GM19099 (cell line): Measurements from ENCODE around the gene FCN2.

Source experiments
- POLR2A ChIP-seq: IDR thresholded peaks from 3 replicates; pipeline ENCODE4 v1.6.1; 2011; ENCODE audit warnings: low read depth; ENCODE audit not compliant: insufficient read length; ENCODE audit errors: extremely low read depth

FCN2 gene

DNA sequence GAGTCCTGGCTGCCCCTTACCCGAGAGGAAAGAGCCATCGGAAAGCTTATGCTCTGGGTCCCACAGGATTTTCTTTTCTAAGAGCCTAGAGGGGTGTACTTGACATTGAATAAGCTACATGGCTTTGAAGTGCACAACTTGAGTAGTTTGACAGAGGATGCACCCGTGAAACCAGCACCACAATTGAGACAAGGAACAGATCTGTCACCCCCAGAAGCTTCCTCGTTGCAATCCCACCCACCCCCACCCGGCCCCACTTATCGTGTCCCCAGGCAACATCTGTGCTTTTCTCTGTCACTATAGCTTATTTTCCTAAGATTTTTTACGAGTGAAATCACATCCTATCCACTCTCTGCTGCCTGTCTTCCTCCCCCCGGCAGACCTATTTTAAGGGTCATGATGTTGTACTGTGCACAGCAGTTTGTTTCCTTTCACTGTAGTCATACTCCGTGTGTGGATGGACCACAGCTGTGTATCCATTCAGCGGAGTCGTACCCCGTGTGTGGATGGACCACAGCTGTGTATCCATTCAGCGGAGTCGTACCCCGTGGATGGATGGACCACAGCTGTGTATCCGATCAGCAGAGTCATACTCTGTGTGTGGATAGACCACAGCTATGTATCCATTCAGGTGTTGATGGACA lies 8.8 kb upstream of the FCN2 start:
- TF ChIP-seq POLR2A: no peak

DNA sequence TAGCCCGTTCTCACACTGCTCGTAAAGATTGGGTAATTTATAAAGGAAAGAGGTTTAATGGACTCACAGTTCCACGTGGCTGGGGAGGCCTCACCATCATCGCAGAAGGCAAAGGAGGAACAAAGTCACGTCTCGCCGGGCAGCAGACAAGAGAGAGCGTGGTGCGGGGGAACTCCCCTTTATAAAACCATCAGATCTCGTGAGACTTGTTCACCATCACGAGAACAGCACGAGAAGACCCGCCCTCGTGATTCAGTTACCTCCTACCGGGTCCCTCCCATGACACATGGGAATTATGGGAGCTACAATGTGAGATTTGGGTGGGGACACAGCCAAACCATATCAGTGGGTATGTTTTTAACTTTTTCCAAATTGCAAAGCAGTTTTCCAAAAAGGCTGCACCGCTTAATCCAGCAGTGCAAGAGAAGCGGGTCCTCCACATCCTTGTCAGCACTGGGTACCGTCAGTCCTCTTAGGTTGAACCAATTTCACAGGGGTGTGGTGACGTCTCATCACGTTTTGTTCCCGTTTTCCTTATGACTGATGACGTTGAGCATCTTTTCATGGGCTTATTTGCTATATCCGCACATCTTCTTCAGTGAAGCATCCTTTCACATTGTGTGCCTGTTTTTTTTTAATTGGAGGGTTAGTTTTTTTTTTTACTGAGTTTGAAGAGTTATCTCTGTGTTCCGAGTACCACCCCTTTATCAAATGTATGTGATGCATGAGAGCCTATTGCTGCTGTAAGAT lies 8.0 kb upstream of the FCN2 start:
- no peak for TF ChIP-seq POLR2A

DNA sequence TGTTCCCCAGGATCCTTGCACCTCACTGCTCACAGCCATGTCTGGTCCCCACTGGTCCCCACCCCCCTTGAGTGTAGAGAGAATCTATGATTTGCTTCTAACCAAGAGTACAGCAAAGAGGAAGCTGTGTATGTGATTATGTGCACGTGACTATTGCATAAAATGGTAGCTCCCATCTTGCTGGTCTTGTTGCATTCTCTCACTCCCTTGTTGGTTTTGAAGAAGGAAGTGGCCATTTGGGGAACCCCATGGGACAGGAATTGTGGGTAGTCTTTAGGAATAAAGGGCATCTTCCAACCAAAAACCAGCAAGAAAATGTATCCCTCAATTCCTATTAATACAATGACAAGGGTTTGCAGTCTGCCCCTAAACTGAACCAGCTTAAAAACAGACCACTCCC lies 5.2 kb upstream of the FCN2 start:
- TF ChIP-seq POLR2A: no peak

DNA sequence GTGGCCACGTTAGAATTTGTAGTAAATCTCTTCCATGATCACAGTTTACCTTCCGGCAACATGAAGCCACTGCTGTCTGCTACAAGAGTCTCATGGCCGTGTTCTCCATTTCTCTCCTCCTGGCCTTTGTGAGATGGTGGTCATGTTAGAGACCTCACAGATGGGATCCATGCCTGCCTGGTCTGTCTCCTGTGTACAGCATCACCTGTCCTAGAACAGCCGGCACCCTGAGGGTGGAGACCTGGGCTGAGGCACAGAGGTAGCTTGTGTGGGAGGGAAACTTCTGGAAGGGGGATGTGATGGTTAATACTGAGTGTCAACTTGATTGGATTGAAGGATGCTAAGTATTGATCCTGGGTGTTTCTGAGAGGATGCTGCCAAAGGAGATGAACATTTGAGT lies 3.1 kb upstream of the FCN2 start:
- TF ChIP-seq POLR2A: no peak

DNA sequence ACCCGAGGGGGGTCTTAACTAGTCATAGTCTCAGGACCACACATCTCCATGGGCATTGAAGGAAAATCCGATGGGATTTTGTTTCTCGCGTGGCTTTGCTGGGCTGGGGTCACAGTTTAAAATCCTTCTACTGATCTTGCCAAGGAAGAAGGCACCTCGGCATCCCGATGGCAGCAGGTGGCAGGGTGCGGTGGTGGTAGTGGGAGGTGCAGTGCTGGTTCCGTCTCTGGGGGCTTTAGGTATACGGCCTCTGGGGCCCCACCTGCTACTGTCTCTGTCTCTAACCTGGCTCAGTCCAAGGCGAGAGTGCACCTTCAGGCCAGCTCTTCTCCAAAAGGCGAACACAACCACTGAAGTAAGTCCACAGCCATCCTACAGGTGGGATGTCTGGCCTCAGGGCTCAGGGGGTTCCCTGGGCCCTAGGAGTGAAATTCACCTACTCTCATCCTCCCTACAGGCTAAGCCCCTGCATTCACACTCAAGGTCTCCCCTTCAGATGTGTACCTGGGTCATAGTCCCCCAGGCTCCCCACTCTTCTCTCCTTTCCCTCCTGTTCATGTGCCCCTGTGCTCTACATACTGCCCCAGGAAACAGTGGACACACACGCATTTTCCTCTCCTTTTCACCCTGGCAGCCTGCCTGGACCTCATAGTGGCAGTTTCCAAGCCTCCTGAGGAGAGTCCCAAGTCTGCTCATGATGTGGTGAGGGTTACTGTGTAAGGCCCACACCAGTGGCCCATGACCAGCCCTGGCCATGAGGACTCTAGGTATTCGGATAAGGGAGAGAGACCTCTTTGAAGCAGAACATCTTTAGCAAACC lies 736 bp upstream of the FCN2 start:
- TF ChIP-seq POLR2A: no peak

DNA sequence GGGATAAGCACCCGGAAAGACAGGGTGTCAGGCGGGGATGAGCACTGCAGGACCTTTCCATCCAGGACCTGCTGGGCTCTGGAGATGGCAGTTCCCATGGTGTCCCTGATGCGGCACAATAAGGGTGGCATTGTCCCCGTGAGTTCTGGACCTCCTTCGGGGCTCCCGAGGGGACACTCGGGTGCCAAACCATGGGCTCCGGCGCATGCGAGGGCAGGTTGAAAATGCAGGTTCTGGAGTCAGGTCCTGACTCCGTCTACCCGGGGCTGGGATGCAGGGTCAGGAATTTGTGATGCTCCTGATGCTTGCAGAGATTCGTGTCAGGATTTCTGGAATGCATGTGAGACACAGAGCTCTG lies 682 bp downstream of the FCN2 start:
- no peak for TF ChIP-seq POLR2A

DNA sequence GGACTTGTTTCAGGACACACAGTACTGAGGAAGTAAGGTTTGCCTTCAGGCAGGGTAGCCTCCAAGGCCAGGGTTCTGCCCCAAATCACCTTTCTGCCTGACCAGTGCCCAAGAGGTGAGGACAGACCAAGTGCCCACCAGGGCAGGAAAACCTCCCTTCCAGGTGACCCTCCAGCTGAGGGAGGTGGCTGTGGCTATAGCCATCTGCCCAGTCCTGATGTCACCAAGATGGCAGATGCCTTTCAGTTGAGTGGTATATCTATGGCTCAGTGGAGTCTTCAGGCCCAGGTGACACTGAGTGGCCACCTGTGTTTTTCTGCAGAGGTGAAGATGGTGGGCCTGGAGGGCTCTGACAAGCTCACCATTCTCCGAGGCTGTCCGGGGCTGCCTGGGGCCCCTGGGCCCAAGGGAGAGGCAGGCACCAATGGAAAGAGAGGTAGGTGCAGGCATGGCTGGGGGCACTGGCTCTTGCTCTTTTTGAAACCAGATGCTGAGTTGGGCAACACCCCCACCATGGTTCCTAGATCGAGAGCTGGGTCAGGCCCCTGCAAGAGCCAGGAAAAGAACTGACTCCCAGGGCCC lies 1.7 kb downstream of the FCN2 start:
- no peak for TF ChIP-seq POLR2A

DNA sequence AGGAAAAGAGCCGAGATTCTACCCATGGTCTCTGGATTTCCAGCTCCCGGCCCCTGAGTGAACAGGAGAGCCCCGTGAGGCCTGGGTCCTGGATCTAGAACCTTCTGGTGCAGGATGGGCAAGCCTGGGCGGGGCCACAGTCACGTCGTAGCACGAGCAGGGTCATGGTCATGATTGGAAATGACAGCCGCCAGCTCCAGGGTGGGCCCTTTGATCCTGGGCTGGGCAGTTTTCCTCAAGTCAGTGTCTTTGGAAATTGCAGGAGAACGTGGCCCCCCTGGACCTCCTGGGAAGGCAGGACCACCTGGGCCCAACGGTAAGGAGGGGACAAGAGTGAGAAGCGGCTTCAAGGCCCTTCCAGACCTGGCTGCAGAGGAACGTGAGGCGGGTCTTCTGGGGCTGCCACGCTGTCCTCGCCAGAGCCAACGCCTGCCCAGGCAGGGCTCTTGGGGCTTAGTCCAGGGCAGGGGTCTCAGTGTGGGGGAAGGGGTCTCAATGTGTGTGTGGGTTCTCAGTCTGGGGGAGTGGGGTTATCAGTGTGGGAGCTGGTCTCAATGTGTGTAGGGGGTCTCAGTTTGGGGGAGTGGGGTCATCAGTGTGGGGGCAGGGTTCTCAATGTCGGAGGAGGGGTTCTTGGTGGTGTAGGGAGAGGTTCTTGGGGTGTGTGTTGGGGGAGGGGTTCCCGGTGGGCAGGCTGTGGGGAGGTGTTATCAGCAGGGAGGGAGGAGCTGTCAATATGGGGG lies 2.6 kb downstream of the FCN2 start:
- no peak for TF ChIP-seq POLR2A

DNA sequence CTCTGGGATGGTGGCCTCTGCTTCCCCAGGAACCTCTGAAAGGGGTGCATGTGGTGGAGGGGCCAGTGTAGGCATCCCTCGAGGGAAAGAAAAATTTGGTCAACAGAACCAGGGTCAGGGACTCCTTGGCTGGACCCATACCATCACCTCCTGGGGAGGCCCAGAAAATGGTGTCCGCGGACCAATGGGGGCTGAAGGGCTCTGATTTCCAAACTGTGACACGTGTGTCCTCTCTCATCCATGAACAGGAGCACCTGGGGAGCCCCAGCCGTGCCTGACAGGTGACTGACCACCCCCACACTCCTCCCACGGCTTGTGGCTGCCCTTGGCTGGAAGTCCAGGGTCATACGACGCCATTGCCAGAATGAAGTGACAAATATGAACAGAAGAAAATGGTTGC lies 3.9 kb downstream of the FCN2 start:
- no peak for TF ChIP-seq POLR2A

DNA sequence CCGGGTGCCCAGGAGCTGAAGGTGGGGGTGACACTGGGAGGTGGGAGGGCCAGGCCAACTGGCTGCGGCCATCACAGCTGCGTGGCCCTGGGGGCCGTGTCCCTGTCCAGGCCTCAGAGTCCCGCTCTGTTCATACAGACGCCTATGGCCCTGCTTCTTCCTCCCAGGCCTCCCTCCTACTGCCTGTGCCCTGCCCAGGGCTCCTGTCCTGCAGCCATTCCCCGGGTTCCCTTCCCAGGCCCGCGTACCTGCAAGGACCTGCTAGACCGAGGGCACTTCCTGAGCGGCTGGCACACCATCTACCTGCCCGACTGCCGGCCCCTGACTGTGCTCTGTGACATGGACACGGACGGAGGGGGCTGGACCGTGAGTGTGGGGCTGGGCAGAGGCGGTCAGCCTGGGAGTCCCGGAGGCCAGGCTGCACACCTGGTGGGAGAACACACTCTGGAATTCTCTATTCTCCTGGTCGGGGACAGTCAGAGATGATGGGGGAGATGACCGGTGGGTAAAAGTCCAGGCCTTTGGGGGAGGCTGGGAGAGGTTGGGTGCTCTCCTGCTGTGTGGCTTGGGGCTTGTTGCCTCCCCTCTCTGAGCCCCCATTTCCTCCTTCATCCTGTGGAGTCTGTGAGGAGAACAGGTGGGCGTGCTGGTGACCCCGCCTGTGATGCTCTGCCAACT lies 4.5 kb downstream of the FCN2 start:
- no peak for TF ChIP-seq POLR2A

DNA sequence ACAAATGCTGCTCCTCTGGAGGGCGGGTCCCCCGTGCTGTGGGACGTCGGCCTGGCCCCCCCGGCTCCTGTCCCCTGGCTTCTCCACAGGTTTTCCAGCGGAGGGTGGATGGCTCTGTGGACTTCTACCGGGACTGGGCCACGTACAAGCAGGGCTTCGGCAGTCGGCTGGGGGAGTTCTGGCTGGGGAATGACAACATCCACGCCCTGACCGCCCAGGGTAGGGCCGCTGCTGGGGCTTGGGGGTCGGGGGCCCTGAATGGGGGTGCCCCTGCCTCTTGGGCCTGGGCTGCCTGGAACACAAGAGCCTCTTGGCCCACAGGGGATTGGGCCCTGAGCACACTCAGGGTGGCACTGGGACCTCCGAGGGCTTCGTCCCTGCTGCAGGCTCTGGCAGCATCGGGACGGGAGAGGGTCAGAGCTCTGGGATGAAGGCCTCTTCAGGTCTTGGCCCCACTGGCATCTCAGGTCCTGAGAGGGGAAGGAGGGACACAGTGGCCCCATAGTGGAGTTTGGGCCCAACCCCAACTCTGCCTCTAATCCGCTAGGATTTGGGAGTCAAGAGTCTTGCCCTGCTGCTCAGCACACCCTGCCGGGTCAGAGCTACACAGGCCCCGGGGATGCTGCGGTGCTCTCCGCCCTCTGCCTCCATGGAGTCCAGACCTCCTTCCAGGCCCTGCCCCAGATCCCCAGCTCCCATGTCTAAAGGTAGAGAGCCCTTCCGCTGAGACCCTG lies 5.2 kb downstream of the FCN2 start:
- TF ChIP-seq POLR2A: no peak

DNA sequence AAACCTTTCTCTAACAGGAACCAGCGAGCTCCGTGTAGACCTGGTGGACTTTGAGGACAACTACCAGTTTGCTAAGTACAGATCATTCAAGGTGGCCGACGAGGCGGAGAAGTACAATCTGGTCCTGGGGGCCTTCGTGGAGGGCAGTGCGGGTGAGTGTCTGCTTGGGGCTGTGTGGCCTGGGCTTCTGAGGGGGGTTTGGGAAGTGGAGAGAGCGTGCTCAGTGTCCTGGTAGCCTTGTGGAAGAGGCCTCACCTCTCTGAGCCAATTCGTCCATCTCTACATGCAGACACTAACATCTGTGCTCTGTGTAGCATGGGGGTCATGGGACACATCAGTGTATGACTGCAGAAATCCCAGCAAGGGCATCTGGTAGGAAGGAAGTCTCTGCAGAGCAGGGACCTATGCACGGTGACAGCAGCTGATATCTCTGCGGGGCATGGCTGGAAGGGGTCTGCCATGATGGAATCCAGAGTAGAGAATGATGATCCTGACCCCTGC lies 5.9 kb downstream of the FCN2 start:
- TF ChIP-seq POLR2A: no peak

DNA sequence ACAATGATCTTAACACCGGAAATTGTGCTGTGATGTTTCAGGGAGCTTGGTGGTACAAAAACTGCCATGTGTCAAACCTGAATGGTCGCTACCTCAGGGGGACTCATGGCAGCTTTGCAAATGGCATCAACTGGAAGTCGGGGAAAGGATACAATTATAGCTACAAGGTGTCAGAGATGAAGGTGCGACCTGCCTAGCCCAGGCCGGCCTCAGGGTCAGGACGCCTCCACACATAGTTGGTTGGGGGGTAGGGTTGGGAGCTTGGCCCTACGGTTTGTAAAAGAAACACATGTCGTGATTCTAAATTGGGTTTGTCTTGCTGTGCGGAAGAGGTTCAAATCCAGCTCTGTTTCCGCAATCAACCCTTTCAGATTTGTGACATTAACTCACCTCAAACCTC lies 6.6 kb downstream of the FCN2 start:
- TF ChIP-seq POLR2A: no peak
